HG03097 (cell line): ENCODE measurements around the gene OCA2.
A peak's percentile ranks its signal among the peaks of the same experiment; 100 is the strongest.

Source experiments
- ATAC-seq: cut with Tn5 transposase; IDR thresholded peaks from one replicate; pipeline ENCODE4 v1.9.1; 2021; ENCODE audit not compliant: unreplicated experiment, low FRiP score

OCA2 gene

DNA sequence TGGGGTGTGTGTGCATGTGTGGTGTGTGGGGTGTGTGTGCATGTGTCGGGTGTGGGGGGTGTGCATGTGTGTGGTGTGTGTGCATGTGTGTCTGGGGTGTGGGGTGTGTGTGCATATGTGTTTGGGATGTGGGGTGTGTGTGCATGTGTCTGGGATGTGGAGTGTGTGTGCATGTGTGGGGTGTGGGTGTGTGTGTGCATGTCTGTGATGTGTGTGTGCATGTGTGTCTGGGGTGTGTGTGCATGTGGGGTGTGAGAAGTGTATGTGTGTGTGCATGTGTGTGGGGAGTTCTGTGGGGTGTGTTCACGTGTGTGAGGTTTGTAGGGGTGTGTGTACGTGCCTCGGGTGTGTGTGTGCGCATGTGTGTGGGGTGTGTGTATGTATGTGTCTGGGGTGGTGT lies 6.7 kb upstream of the OCA2 start:
- no peak for ATAC-seq

GRCh38 chr15:28105224-28105791 lies 6.2 kb upstream of the OCA2 start:
- no peak for ATAC-seq

DNA sequence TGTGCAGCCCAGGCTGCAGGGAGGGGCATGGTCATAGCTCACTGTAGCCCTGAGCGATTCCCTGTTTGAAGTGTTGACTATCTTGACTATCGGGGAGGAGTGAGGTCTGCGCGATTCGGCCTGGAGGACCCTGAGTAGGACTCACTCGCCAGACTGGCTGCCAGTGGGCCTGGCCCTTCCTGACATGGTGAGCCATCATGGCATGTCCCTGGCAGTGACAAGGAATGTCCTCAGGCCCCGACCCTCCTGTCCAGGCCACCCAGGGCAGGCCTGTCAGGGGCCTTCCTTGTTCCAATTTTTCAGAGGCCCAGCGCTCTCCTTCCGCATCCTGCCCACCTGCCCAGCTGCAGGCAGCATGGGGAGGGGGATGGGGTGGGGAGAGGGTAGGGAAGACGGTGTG lies 5.2 kb upstream of the OCA2 start:
- ATAC-seq = no peak

DNA sequence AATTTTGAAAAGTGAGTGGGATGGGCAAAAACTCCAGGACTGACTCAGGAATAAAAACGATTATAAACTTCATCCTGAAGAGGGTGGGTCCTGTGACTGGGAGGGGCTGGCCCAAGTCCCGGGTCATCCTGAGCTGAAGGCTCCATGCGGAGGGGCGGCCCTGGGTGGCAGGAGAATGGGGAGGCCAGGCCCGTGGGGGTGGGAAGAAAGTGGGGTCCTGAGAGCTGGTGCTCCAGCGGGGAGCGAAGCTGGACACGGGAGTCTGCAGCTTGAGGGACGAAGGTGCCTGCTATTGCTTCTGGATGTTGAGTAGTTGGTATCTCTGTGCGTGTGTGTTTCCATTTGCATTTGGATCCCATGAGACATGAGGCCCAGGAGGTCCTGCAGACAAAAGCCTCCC lies 4.7 kb upstream of the OCA2 start:
- no peak for ATAC-seq

- no peak for ATAC-seq
Observed at GRCh38 chr15:28101983-28102441, 2.9 kb upstream of the OCA2 start.

GRCh38 chr15:28101201-28101600 lies 2.1 kb upstream of the OCA2 start:
- ATAC-seq = no peak

GRCh38 chr15:28100516-28101195 lies 1.5 kb upstream of the OCA2 start:
- no peak for ATAC-seq

GRCh38 chr15:28099555-28100140 lies 533 bp upstream of the OCA2 start:
- no peak for ATAC-seq

GRCh38 chr15:28098360-28098765 lies 752 bp downstream of the OCA2 start:
- no peak for ATAC-seq

- no peak for ATAC-seq
Observed at GRCh38 chr15:28097656-28098359, 1.3 kb downstream of the OCA2 start.

- ATAC-seq = no peak
Observed at GRCh38 chr15:28096670-28097431, 2.3 kb downstream of the OCA2 start.

GRCh38 chr15:28096411-28096669 lies 2.8 kb downstream of the OCA2 start:
- no peak for ATAC-seq

DNA sequence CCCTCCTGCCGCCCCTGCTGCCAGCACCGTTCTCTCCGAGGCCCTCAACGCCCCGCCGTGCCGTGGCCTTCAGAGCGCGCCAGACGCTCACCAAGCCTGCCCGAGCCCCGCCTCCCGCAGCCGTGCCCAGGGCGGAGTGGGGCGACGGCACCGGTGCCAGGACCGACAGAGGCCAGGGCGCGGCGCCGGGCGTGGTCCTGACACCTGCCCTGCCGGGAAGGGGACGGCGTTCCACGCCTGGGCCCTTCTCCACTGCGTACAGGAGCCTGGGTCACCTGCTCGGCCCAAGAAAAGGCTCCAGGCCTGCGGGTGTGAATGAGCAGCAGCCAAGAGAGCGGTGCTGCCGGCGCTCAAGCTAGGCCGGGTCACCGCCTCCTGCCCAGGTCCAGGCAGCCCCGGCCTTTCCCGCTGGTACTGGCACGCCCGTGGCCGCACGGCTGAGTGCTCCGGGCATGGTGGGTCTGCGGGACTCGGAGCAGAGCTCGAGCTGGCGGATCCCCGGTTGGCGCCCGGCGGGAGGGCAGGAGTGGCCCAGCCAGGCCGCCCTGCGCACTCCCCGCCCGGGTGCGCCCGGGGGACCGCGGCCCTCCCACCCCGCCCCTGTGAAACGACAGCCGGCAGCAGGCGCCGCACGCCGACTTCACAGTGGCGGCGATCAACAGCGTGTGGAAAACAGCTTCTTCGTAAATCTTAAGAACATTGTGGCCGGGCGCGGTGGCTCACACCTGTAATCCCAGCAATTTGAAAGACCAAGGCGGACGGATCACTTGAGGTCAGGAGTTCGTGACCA lies 4.2 kb downstream of the OCA2 start:
- ATAC-seq = no peak

DNA sequence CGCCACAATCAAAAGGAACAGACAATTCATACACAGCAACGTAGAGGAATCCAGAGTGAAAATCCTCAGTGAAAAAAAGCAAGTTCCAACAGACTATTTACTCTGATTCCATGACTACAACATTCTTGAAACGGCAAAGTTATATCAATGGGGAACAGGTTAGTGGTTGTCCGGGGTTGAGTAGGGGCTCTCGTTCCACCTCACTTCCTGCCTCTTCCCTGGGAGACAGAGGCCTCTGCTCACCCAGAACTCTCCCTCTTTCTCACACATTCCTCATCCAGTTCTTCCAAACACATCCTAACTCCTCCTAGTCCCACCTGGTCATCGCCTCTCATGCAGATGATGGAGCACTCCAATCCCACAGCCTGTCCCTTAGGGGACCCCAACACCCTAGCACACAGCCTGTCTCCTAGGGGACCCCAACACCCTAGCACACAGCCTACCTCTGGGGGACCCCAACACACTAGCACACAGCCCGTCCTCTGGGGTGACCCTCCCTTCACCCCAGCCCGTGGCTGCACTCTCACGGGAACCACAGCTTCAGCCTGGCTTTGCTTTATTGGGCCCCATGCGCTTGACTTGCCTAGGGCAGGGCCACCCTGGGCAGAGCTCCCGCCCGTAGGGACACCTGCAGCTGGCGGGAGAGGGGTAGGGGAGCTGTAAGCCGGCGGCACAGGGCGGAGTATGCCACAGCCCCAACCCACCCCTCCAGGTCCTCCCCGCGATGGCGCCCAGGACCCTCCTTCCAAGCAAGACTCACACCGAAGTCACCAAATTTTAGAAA lies 5.2 kb downstream of the OCA2 start:
- ATAC-seq = no peak

DNA sequence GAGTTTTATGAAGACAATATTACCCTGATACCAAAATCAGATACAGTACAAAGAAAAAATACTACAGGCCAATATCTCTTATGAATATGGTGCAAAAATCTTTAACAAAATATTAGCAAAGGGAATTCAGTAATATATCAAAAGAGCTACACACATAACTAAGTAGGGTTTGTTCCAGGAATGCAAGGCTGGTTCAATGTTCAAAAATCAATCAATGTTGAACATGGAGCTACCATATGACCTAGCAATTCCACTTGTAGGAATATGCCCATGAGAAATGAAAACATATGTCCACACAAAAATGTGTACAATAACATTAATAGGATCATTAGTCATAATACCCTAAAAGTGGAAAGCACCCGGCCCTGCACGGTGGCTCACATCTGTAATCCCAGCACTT lies 7.8 kb downstream of the OCA2 start:
- no peak for ATAC-seq

DNA sequence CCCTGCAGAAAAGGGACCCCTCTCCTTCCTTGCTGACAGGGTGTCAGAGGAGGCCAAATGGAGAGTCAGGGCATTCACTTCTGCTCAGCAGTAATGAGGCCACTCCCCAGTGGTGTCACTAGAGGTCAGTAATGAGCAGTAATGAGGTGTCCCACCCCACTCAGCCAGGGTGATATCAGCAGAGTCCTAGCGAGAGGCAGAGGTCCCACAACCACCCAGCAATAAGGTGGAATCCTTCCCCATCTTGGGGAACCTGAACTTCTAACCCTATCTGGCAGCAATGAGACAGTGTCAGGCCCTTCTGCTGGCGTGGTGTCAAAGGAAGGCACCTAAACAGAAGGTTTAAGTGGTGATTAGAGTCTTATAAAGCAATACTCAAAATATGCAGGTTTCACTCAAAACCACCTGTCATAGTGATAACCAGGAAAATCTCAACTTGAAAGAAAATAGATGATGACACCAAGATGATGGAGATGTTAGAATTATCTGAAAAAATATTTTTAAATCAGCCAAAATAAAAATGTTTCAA lies 12.9 kb downstream of the OCA2 start:
- peak; percentile 94 for ATAC-seq

DNA sequence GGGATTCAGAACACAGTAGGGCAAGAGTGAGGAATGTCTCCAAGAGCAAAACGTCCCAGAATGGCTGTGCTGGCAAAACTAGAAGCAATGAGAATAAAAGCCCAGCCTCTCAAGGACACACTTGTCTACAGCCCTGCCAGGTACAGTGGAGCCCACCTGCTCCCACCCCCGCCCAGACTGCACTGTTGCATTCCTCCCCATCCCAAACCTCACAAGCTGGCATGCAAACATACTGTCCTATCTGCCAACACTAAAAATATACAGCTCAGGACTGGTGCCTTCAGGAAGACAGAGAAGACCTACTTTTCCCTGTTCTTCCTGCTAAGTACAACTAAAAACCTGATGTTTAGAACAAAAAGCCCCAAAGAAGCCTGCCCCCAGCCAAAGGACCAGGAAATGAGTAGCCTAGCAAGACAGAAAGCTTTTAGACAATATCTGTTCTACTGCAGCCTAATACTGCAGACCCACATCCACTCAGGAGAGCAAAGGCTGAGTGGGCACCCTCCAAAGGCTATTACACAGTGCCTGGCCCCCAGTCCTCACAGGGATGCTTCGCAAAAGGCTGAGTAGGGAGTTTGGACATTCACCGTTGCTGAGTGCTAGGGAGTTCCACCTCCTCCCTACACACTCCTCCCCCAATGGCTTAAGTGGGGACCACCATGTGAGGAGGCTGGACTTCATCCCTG lies 13.5 kb downstream of the OCA2 start:
- ATAC-seq = no peak

DNA sequence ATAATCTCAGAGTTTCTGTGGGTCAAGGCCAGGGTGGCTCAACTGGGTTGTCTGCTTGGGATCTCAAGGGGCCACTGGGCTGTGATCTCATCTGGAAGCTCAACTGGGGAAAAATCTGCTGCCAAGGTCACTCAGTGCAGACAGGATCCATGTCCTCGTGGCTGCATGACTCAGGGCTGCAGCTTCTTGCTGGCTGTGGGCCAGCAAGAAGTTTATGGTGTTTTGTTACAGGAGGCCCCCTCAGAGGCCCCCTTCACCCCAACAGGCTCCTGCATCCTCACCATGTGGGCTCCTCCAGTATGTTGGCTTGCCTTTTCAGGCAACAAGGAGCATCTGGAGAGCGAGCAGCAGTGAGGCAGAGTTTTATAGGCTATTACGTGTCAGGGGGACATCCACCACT lies 14.6 kb downstream of the OCA2 start:
- ATAC-seq = no peak
